KMS-11 (cell line): Measurements from ENCODE around the gene KNL1.

Experiments used
- H2AFZ ChIP-seq: fragments of 200-600 bp; sonication (generic); 2 replicates; pipeline ENCODE4 v1.6.1; 2016; ENCODE audit warnings: antibody characterized with exemption, mixed run types, low read depth
- H3K27ac ChIP-seq: fragments of 200-600 bp; sonication (generic); 2 replicates; pipeline ENCODE4 v1.6.1; 2016; ENCODE audit warnings: mild to moderate bottlenecking, mixed run types
- H3K27me3 ChIP-seq: fragments of 200-600 bp; sonication (generic); 2 replicates; pipeline ENCODE4 v1.6.1; 2017; ENCODE audit warnings: mild to moderate bottlenecking, low read depth, mixed run types, moderate library complexity; ENCODE audit not compliant: insufficient read depth
- H3K36me3 ChIP-seq: fragments of 200-600 bp; sonication (generic); 2 replicates; pipeline ENCODE4 v1.6.1; 2017; ENCODE audit warnings: mild to moderate bottlenecking, mixed run types; ENCODE audit not compliant: insufficient read depth
- H3K4me1 ChIP-seq: fragments of 200-600 bp; sonication (generic); 2 replicates; pipeline ENCODE4 v1.6.1; 2016; ENCODE audit warnings: mild to moderate bottlenecking, low read depth, mixed run types; ENCODE audit not compliant: poor library complexity, severe bottlenecking
- H3K4me2 ChIP-seq: fragments of 200-600 bp; sonication (generic); 2 replicates; pipeline ENCODE4 v1.7.0; 2016; ENCODE audit warnings: mild to moderate bottlenecking, mixed run types
- H3K4me3 ChIP-seq: fragments of 200-600 bp; sonication (generic); IDR thresholded peaks from 2 replicates; pipeline ENCODE4 v1.6.1; 2017; ENCODE audit warnings: low read depth, low read length, mixed read lengths; ENCODE audit not compliant: insufficient read depth
- H3K79me2 ChIP-seq: fragments of 200-600 bp; sonication (generic); 2 replicates; pipeline ENCODE4 v1.6.1; 2016; ENCODE audit warnings: low read depth, mixed run types; ENCODE audit not compliant: insufficient read depth
- H3K9ac ChIP-seq: fragments of 200-600 bp; sonication (generic); 2 replicates; pipeline ENCODE4 v1.6.1; 2016; ENCODE audit warnings: mild to moderate bottlenecking, mixed run types
- H4K20me1 ChIP-seq: fragments of 200-600 bp; sonication (generic); 2 replicates; pipeline ENCODE4 v1.6.1; 2016; ENCODE audit warnings: mild to moderate bottlenecking, mixed run types; ENCODE audit not compliant: insufficient read depth
- TF ChIP-seq, protein P1 (sequence below): fragments of 200-600 bp; sonication (generic); conservative IDR thresholded peaks from 2 replicates; pipeline ENCODE4 v1.6.1; 2017; ENCODE audit warnings: low read depth, mild to moderate bottlenecking, antibody characterized with exemption, low read length, moderate library complexity, mixed read lengths

KNL1 gene

DNA sequence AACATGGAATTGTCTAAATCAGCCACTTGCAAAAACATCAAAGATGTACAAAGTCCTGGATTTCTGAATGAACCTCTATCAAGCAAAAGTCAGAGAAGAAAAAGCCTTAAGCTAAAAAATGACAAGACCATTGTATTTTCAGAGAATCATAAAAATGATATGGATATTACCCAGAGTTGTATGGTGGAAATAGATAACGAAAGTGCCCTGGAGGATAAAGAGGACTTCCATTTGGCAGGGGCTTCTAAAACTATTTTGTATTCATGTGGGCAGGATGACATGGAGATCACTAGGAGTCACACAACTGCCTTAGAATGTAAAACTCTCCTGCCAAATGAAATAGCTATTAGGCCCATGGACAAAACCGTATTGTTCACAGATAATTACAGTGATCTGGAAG is 29.3 kb downstream of the KNL1 start:
- TF ChIP-seq, protein P1, sequence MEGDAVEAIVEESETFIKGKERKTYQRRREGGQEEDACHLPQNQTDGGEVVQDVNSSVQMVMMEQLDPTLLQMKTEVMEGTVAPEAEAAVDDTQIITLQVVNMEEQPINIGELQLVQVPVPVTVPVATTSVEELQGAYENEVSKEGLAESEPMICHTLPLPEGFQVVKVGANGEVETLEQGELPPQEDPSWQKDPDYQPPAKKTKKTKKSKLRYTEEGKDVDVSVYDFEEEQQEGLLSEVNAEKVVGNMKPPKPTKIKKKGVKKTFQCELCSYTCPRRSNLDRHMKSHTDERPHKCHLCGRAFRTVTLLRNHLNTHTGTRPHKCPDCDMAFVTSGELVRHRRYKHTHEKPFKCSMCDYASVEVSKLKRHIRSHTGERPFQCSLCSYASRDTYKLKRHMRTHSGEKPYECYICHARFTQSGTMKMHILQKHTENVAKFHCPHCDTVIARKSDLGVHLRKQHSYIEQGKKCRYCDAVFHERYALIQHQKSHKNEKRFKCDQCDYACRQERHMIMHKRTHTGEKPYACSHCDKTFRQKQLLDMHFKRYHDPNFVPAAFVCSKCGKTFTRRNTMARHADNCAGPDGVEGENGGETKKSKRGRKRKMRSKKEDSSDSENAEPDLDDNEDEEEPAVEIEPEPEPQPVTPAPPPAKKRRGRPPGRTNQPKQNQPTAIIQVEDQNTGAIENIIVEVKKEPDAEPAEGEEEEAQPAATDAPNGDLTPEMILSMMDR = no peak
- Histone ChIP-seq H3K27ac (no peak overlapping the region), H3K27me3 (no peaks in the 10 kb centered on the region), H3K4me1 (no peaks in the 10 kb centered on the region), H3K4me2 (no peak overlapping the region), H3K4me3 (no peak overlapping the region), H2AFZ (no peak overlapping the region), H4K20me1 (no peaks in the 10 kb centered on the region), H3K36me3 (no peaks in the 10 kb centered on the region), H3K9ac (no peak overlapping the region), H3K79me2 (no peaks in the 10 kb centered on the region)

DNA sequence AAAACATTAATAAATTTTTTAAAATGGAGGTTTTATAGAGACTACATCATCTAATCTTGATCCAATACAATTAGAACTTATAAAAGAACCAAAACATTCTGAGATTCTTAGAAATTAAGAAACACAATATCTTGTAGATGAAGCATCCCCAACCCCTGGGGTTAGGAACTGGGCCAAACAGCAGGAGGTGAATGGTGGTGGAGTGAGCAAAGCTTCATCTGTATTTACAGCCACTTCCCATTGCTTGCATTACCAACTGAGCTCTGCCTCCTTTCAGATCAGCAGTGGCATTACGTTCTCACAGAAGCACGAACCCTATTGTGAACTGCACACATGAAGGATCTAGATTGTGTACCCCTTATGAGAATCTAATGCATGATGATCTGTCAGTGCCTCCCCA is 36.3 kb downstream of the KNL1 start:
- Histone ChIP-seq H4K20me1 (no peaks in the 10 kb centered on the region), H3K27me3 (no peaks in the 10 kb centered on the region), H3K36me3 (no peaks in the 10 kb centered on the region), H2AFZ (no peak overlapping the region), H3K4me1 (no peaks in the 10 kb centered on the region), H3K4me2 (no peak overlapping the region), H3K4me3 (no peak overlapping the region), H3K79me2 (no peaks in the 10 kb centered on the region), H3K27ac (no peak overlapping the region), H3K9ac (no peak overlapping the region)
- TF ChIP-seq, protein P1 = no peak

DNA sequence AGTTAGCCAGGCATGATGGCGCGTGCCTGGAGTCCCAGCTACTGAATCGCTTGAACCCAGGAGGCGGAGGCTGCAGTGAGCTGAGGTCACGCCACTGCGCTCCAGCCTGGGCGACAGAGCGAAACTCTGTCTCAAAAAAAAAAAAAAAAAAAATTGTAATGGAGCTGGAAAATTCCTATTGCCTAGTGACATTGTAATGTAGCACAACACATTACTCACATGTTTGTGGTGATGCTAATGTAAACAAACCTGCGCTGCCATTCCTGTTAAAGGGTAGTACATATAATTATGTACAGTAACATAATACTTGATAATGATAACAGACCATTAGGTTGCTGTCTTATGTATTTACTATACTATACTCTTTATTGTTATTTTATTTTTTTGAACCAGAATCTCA is 39.1 kb downstream of the KNL1 start:
- no peak overlapping the region for H2AFZ ChIP-seq
- no peaks in the 10 kb centered on the region for H4K20me1 ChIP-seq
- H3K27me3 ChIP-seq = no peaks in the 10 kb centered on the region
- TF ChIP-seq, protein P1 = no peak
- no peaks in the 10 kb centered on the region for H3K4me1 ChIP-seq
- no peak overlapping the region for H3K4me2 ChIP-seq
- H3K27ac ChIP-seq = no peak overlapping the region
- H3K36me3 ChIP-seq = no peaks in the 10 kb centered on the region
- no peak overlapping the region for H3K9ac ChIP-seq
- no peak overlapping the region for H3K4me3 ChIP-seq
- no peaks in the 10 kb centered on the region for H3K79me2 ChIP-seq

DNA sequence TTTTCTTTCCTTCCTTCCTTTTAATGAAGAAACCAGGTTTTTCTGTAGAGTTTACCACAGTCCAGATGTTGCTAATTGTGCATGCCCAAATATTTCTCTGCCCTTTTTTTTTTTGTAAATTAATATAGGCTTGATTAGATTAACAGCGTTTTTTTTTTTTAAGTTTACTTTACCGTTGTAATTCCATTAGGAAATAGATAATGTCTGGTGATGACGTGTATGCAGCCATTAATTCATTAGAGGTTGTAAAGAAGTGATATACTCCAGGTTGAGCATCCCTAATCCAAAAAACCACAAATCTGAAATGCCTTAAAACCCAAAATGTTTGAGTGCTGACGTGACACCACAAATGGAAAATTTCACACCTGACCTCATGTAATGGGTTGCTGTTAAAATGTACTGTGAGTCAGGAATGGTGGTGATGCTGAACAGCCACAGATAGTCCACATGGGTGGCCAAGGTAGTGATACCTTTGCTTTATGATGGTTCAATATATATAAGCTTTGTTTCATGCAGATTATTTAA is 43.2 kb downstream of the KNL1 start:
- no peak overlapping the region for H2AFZ ChIP-seq
- no peaks in the 10 kb centered on the region for H3K4me1 ChIP-seq
- H4K20me1 ChIP-seq = no peaks in the 10 kb centered on the region
- no peaks in the 10 kb centered on the region for H3K27me3 ChIP-seq
- no peak overlapping the region for H3K9ac ChIP-seq
- no peaks in the 10 kb centered on the region for H3K79me2 ChIP-seq
- H3K4me2 ChIP-seq = no peak overlapping the region
- no peaks in the 10 kb centered on the region for H3K36me3 ChIP-seq
- no peak overlapping the region for H3K27ac ChIP-seq
- TF ChIP-seq, protein P1 = no peak
- H3K4me3 ChIP-seq = no peak overlapping the region
